NOMO-1 treated with dmso at 0.1 percent for 144 hours (cell line): ENCODE data around the gene MEOX2.

Experiments used
- DNase-seq: peaks from one replicate; lab custom pipeline; 2025; ENCODE audit not compliant: unreplicated experiment; lab: John Stamatoyannopoulos, UW

The MEOX2 gene

GRCh38 chr7:15686295-15686956 is at the start of gene MEOX2:
MEOX2 (minus strand) TSS chr7:15686683; CDS start chr7:15686402, 281 bp downstream.
- no peak for DNase-seq

GRCh38 chr7:15729746-15730145 is 43.3 kb upstream of the MEOX2 start:
- DNase-seq: no peak

GRCh38 chr7:15725051-15725450 is 38.6 kb upstream of the MEOX2 start:
- DNase-seq: no peak

DNA sequence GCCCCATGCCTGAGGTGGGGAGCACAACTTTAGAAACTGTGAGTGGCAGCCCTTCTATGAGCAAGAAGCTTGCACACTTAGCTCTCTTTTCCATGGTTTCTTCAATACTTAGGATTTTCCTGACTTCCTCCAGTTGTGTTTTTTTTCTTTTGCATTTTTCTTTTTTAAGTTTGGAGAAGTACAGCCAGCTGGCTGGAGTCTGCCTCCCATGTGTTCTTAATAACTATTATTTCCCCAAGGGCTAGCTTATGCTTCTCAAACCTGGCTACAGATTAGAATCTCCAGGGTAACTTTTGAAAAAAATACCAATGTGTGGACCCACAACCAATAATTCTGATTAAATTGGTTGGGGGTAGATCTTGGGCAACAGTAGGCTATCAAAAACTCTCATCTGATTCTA is 37.4 kb upstream of the MEOX2 start:
- DNase-seq: no peak

DNA sequence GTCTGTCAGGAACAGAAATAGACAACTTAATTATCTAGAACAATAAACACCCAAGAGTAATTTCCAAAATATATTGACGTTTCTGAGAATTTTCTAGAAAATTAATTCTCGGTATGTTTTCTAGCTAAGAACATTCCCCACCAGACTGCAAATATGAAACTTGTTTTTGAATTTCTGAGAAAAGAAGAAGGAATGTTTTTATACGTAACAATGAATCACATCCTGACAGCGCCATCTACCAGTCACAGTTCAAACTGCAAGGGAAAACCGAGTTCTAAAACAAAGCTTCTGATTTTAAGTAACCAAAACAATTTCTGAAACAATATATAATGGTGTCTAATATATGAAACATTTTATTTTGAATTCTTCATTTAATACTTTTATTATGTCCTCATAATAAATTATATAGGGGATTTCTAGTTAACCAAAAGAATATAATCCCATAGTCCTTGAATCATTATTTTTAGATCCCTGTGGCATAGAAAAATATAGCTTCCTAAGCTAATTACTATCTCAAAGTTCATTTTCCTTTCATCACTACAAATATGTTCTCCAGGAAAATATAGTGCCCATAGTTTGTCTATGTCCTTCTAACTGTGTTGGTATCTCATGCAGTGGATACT is 34.5 kb upstream of the MEOX2 start:
- no peak for DNase-seq

- no peak for DNase-seq
Measured at GRCh38 chr7:15719311-15719710, 32.8 kb upstream of the MEOX2 start.

GRCh38 chr7:15715435-15715834 is 29.0 kb upstream of the MEOX2 start:
- no peak for DNase-seq

DNA sequence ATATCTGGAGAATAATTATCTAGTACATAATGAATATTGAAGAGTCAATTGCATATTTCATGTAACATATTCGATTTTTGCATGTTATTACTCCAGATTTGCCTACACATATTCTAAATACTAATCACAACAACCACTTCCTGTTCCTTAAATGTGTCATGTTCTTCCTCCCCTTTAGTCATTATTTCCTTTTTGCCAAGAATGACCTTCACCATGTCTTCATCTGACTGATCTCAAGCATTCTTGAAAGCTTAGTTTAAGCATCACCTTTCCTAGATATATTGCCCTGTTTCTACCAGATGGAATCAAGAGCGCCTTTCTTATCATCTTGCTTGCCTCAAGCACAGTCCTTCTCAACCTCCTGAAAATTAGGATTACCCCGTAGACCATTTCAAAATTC is 23.5 kb upstream of the MEOX2 start:
- no peak for DNase-seq

DNA sequence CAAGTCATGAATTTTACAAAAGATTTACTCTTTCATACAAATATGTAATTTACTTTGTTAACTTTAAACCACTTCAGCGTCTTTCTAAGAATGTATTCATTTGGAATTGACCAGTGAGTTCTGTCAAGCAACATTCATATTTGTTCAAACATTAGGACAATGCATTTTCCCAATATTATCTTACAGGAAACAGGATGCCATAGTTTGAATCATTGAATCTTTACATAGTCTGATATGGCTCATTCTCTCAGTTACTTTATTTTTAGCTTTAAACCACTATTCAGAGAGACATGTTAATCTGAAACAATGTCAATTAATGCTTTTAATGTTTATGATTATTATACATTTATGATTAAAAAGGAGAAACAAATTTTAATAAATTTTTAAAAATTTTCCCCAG is 21.1 kb upstream of the MEOX2 start:
- DNase-seq: no peak

DNA sequence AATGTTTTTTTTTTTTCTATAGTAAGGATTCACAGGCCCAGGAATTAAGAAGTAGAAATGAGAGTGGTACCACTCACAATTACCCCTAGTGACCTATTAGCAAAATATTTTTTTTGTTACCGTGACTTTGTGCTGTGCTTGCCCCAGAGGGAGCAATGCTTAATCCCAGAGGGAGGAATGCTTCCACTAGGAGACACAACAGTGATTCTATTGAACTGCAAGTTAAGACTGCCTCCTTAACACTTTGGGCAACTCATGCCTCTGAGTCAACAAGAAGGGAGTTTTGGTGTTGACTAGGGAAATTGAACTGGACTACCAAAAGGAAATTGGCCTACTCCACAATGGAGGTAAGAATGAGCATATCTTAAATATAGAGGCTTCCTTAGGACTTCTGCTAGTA is 17.2 kb upstream of the MEOX2 start:
- DNase-seq: no peak

GRCh38 chr7:15692501-15693020 is 6.1 kb upstream of the MEOX2 start:
- DNase-seq: no peak

- no peak for DNase-seq
Measured at GRCh38 chr7:15688911-15689310, 2.4 kb upstream of the MEOX2 start.

DNA sequence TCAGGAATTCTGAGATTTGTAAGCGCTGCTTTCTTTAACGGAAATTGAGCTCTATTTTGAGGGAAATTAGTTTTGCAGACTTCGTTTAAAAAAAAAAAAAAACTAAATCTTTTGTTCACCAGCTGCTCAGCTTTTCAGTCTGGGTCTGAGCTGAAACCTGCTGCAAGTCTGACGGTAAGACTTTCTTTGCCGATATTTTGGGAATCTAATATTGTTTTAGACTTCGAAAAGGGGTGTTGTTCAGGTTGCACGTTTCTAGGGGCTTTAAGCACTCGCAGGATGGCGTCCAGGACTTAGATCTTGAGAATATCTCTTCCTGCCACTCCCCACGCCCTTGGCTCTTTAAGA is 1.8 kb upstream of the MEOX2 start:
- no peak for DNase-seq

- DNase-seq: no peak
Measured at GRCh38 chr7:15687546-15688278, 1.2 kb upstream of the MEOX2 start.

GRCh38 chr7:15686957-15687545 is 568 bp upstream of the MEOX2 start:
- no peak for DNase-seq

DNA sequence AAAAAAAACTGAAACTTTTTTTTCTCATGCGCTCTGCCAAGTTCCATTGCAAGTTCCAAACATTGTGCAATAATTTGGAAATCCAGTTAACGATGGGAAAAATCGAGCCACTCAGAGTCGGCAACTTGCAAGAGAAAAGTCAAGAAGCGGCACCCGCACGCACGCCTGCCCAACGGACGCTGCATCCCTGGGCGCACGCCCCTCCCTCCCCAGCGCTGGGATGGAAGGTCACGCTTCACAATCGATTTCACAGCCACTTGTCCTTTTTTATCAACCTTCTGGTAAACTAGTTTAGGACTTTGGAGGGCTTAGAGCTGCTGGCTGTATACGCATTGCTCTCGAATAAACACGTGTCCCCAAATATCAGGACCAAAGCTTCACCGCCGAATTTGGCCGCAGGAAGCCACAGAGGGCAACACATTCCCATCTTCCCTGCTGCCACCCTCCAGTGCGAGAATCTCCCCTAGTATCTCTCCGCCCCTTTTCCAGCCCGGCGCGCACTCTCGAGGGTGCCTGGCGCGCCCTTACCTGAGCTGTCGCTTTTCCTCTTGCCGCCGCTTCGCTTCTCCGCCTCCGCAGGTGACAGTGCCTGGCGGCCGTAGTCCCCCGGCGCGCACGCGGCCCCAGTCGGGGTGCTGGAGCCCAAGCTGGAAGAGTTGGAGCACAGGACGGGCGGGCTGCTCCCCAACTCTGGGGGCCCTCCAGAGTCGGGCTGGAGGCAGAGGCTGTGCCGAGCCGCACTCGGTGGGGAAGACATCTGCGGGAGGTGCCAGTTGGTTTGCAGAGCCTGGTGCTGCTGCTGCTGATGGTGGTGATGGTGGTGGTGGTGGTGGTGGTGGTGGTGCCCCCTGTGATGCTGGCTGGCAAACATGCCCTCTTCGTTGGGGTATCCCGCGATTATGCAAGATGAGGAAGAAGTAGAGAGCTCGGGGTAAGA is 857 bp downstream of the MEOX2 start:
- no peak for DNase-seq

- DNase-seq: no peak
Measured at GRCh38 chr7:15684871-15685270, 1.6 kb downstream of the MEOX2 start.

- no peak for DNase-seq
Measured at GRCh38 chr7:15684111-15684800, 2.2 kb downstream of the MEOX2 start.

GRCh38 chr7:15682751-15683245 is 3.7 kb downstream of the MEOX2 start:
- DNase-seq: no peak

DNA sequence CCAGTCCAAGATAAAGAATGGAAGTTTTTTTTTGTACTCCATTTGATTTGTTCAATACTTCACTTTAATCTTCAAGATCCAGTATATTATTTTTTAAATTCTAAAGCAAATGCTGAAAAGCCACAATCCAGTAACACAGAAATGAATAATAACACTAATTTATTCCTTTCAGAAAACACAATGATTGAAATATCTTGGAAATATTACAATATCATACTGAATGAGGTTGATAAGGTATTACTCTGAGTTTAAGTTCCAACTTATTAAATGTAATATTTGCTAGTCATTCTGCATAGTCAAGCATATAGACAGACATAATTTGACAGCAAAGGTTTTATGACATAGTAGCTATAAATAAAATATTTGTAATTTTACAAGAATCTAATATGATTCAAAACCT is 4.4 kb downstream of the MEOX2 start:
- no peak for DNase-seq
